Esophagus (tissue), 2 donors: ENCODE measurements around the gene SLC16A7. TPM values are rescaled to one million over a fixed set of nuclear protein-coding genes. Genes with fewer than 3 reads are reported as not detected.
"Not testable (repeated sequence)": the region's sequence is repeated elsewhere in the genome, so short reads cannot be mapped to it uniquely, and the experiment has no call there.

ENCODE experiments used
- H3K27ac ChIP-seq, 2 donors: one replicate each; pipeline ENCODE4 v1.5.1; 2013; ENCODE audit warnings: low read depth in 2 of 2, mild to moderate bottlenecking in 2 of 2, inconsistent platforms in 1 of 2, low read length in 1 of 2, moderate library complexity in 1 of 2
- H3K27me3 ChIP-seq, 2 donors: one replicate each; pipeline ENCODE4 v1.6.1; 2013; ENCODE audit warnings: low read length in 2 of 2, control low read depth in 1 of 2, mild to moderate bottlenecking in 1 of 2; ENCODE audit not compliant: insufficient read depth in 2 of 2, control insufficient read depth in 1 of 2
- H3K36me3 ChIP-seq, 2 donors: one replicate each; pipeline ENCODE4 v1.6.1; 2013; ENCODE audit warnings: low read length in 1 of 2; ENCODE audit not compliant: control insufficient read depth in 2 of 2, insufficient read depth in 2 of 2
- H3K4me1 ChIP-seq, 2 donors: one replicate each; pipeline ENCODE4 v1.6.1; 2013; ENCODE audit warnings: low read length in 1 of 2; ENCODE audit not compliant: control insufficient read depth in 2 of 2, insufficient read depth in 2 of 2
- H3K4me3 ChIP-seq, 2 donors: one replicate each; pipeline ENCODE4 v1.5.1; 2013; ENCODE audit warnings: low read length in 2 of 2, mild to moderate bottlenecking in 2 of 2, low read depth in 1 of 2, moderate library complexity in 1 of 2
- H3K9me3 ChIP-seq, 2 donors: one replicate each; pipeline ENCODE4 v1.6.1; 2013; ENCODE audit warnings: mild to moderate bottlenecking in 2 of 2, low read depth in 1 of 2, low read length in 1 of 2, moderate library complexity in 1 of 2; ENCODE audit not compliant: control insufficient read depth in 2 of 2, insufficient read depth in 1 of 2
- WGBS, 2 donors: extraction: QIAGEN DNeasy Blood & Tissue Kit; methylation state at CpG; one replicate each; pipeline ENCODE4 v1.1.7; 2013; 5-methylcytosine and 5-hydroxymethylcytosine counted together
- polyA plus RNA-seq, 2 donors: library from polyadenylated mRNA; stranded (reverse); fragments of 200-250 nt; gene quantifications; one replicate each; pipeline ENCODE4 v1.2.3, GENCODE V29; 2013
- donor health status: healthy with polysubstance abuse.
- donor health status: Bipolar disorder and iron deficiency.

The SLC16A7 gene
- polyA plus RNA-seq, 2 donors = 3.8 to 6.9 TPM

- peaks cover 0 to 2% of the 10 kb centered on the region in 2 donors for H3K4me1 ChIP-seq
Observed at GRCh38 chr12:59735231-59735630, 139.4 kb downstream of the SLC16A7 start.

GRCh38 chr12:59736359-59736758, 140.5 kb downstream of the SLC16A7 start:
- no peak overlapping the region for H3K27ac ChIP-seq
- no peaks in the 10 kb centered on the region for H3K27me3 ChIP-seq
- 62 to 66% methylated on average over 1 of the region's 1 CpG for WGBS, 2 donors
- no peak overlapping the region for H3K4me3 ChIP-seq
- peaks cover 0 to 2% of the 10 kb centered on the region in 2 donors for H3K9me3 ChIP-seq
- no peaks in the 10 kb centered on the region for H3K36me3 ChIP-seq
- peaks cover 0 to 2% of the 10 kb centered on the region in 2 donors for H3K4me1 ChIP-seq

More at GRCh38 chr12:59735231-59735630, 139.4 kb downstream of the SLC16A7 start:
- Histone ChIP-seq H3K27me3 (no peaks in the 10 kb centered on the region), H3K36me3 (no peaks in the 10 kb centered on the region), H3K27ac (no peak overlapping the region), H3K4me3 (no peak overlapping the region), H3K9me3 (peaks cover 0 to 2% of the 10 kb centered on the region in 2 donors)
- 95 to 96% methylated on average over 1 of the region's 1 CpG for WGBS, 2 donors

- Histone ChIP-seq H3K36me3 (no peaks in the 10 kb centered on the region), H3K4me3 (no peak overlapping the region), H3K9me3 (peaks cover 0 to 2% of the 10 kb centered on the region in 2 donors), H3K27ac (no peak overlapping the region), H3K27me3 (no peaks in the 10 kb centered on the region), H3K4me1 (peaks cover 0 to 2% of the 10 kb centered on the region in 2 donors)
- 20 to 41% methylated on average over 1 of the region's 1 CpG for WGBS, 2 donors
Observed at GRCh38 chr12:59736786-59737185, 141.0 kb downstream of the SLC16A7 start.

GRCh38 chr12:59737725-59738463, 142.1 kb downstream of the SLC16A7 start:
- Histone ChIP-seq H3K4me1 (peaks cover 0 to 2% of the 10 kb centered on the region in 2 donors), H3K9me3 (peaks cover 0 to 2% of the 10 kb centered on the region in 2 donors), H3K36me3 (no peaks in the 10 kb centered on the region), H3K27ac (peak overlapping the region in 1 of 2 donors; percentile 3), H3K27me3 (no peaks in the 10 kb centered on the region), H3K4me3 (no peak overlapping the region)
- WGBS, 2 donors = 53 to 65% methylated on average over 3 of the region's 3 CpGs

- Histone ChIP-seq H3K4me3 (no peak overlapping the region), H3K4me1 (no peaks in the 10 kb centered on the region), H3K36me3 (peaks cover 0 to 5% of the 10 kb centered on the region in 2 donors), H3K9me3 (peaks cover 0 to 3% of the 10 kb centered on the region in 2 donors), H3K27ac (no peak overlapping the region), H3K27me3 (no peaks in the 10 kb centered on the region)
- 73 to 75% methylated on average over 1 of the region's 1 CpG for WGBS, 2 donors
Observed at GRCh38 chr12:59742841-59743240, 147.0 kb downstream of the SLC16A7 start.

GRCh38 chr12:59744564-59744963, 148.7 kb downstream of the SLC16A7 start:
- 97 to 98% methylated on average over 8 of the region's 8 CpGs for WGBS, 2 donors
- no peaks in the 10 kb centered on the region for H3K27me3 ChIP-seq
- H3K4me1 ChIP-seq = no peaks in the 10 kb centered on the region
- no peak overlapping the region for H3K4me3 ChIP-seq
- H3K9me3 ChIP-seq = peaks cover 0 to 3% of the 10 kb centered on the region in 2 donors
- H3K27ac ChIP-seq = no peak overlapping the region
- H3K36me3 ChIP-seq = peaks cover 0 to 5% of the 10 kb centered on the region in 2 donors

- H3K36me3 ChIP-seq, H3K27ac ChIP-seq, H3K27me3 ChIP-seq, H3K4me3 ChIP-seq, H3K4me1 ChIP-seq, H3K9me3 ChIP-seq: not testable (repeated sequence)
- 98 to 99% methylated on average over 19 of the region's 19 CpGs for WGBS, 2 donors
Observed at GRCh38 chr12:59751091-59751490, 155.3 kb downstream of the SLC16A7 start.

- no peaks in the 10 kb centered on the region for H3K36me3 ChIP-seq
- no peak overlapping the region for H3K4me3 ChIP-seq
- H3K27ac ChIP-seq = no peak overlapping the region
- H3K9me3 ChIP-seq = no peaks in the 10 kb centered on the region
- no peaks in the 10 kb centered on the region for H3K4me1 ChIP-seq
- no peaks in the 10 kb centered on the region for H3K27me3 ChIP-seq
Observed at GRCh38 chr12:59761542-59761941, 165.7 kb downstream of the SLC16A7 start.

- no peaks in the 10 kb centered on the region for H3K4me1 ChIP-seq
- H3K36me3 ChIP-seq = no peaks in the 10 kb centered on the region
- no peaks in the 10 kb centered on the region for H3K9me3 ChIP-seq
- H3K27me3 ChIP-seq = no peaks in the 10 kb centered on the region
- H3K27ac ChIP-seq = no peak overlapping the region
- H3K4me3 ChIP-seq = no peak overlapping the region
Observed at GRCh38 chr12:59763835-59764234, 168.0 kb downstream of the SLC16A7 start.

- Histone ChIP-seq H3K27ac (no peak overlapping the region), H3K9me3 (no peaks in the 10 kb centered on the region), H3K4me3 (no peak overlapping the region), H3K4me1 (no peaks in the 10 kb centered on the region), H3K36me3 (no peaks in the 10 kb centered on the region), H3K27me3 (no peaks in the 10 kb centered on the region)
- 92 to 93% methylated on average over 3 of the region's 3 CpGs for WGBS, 2 donors
Observed at GRCh38 chr12:59768031-59768430, 172.2 kb downstream of the SLC16A7 start.
